Dermis microvascular lymphatic vessel endothelial cell (primary cell): ENCODE results near the gene ACTMAP. TPM values are rescaled to one million over a fixed set of nuclear protein-coding genes. Genes with fewer than 3 reads are reported as not detected.

ENCODE experiments used
- DNase-seq, 2 donors: peaks; one replicate each; pipeline versions ENCODE4 v3.0.0 to v3.0.0-alpha.2; 2010; ENCODE audit warnings: low read depth in 2 of 2
- total RNA-seq: library from RNA; depleted of rRNA; stranded (reverse); fragments of >200 nt; gene quantifications from 2 replicates; pipeline ENCODE4 v1.2.1, GENCODE V29; 2014

The ACTMAP gene
- total RNA-seq, 1 donor from 2014 or later, result 0.26 TPM

- DNase-seq, result peak in 1 of 2 donors; percentile 25
These were observed 29.2 kb downstream of the ACTMAP start for GRCh38 chr19:40721140-40721486.

DNA sequence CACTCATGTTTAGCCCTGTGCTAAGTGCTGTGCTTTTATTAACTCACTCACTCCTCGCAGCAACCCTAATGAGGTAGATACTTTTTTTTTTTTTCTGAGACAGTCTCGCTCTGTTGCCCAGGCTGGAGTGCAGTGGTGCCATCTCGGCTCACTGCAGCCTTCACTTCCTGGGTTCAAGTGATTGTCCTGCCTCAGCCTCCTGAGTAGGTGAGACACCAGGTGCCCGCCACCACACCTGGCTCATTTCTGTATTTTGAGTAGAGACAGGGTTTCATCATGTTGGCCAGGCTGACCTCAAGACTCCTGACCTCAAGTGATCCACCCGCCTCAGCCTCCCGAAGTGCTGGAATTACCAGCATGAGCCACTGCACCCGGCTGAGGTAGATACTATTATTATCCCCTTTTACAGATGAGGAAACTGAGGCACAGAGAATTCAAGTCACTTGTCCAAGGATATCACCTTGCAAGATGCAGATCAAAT is 30.8 kb downstream of the ACTMAP start:
- no peak for DNase-seq

GRCh38 chr19:40718774-40719391 is 31.4 kb downstream of the ACTMAP start:
- peak in 1 of 2 donors; percentile 63 for DNase-seq

- peak; percentile 32 to 63 for DNase-seq
These were observed 32.1 kb downstream of the ACTMAP start for GRCh38 chr19:40717880-40718773.

DNA sequence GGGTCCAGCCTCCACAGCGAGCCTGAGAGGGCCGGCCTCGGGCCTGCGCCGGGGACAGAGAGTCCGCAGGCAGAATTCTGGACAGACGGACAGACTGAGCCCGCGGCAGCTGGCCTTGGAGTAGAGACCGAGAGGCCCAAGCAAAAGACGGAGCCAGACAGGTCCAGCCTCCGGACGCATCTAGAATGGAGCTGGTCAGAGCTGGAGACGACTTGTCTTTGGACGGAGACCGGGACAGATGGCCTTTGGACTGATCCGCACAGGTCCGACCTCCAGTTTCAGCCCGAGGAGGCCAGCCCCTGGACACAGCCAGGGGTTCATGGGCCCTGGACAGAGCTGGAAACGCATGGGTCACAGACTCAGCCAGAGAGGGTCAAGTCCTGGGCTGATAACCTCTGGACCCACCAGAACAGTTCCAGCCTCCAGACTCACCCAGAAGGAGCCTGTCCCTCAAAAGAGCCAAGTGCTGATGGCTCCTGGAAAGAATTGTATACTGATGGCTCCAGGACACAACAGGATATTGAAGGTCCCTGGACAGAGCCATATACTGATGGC is 32.9 kb downstream of the ACTMAP start:
- no peak for DNase-seq

DNA sequence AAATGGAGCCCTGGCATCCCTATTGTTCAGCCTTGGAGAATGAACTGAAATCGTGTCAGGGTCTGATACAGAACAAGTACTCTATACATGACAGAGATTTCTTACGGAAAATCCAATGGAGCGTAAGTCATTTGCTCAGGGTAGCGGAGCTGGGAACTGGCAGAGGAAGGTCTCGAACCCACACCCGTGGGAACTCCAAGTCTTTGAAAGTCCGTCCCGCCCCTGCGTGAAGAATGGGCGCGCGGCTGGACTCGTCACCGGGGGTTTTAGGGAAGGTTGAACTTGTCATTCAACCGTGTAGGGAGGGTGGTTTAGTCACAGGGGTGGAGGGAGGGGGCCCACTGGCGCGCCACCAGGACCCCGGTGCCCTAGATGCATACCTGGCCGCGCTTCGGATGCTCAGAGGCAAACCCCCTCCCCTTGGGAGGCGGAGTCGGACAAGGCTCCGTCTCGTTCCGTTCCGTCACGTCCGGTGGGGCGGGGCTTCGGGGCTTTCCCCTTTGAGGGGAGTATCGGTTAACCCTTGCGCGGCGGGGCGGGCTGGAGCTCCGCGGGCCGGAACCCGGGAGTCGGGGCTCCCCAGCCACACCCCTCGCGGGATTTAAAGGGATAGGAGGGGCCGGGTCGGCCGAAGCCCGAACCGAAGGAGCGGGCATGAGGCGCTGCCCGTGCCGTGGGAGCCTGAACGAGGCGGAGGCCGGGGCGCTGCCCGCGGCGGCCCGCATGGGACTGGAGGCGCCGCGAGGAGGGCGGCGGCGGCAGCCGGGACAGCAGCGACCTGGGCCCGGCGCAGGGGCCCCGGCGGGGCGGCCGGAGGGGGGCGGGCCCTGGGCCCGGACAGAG is 33.6 kb downstream of the ACTMAP start, which contains the start of the genes COQ8B and ITPKC:
Gene COQ8B (minus strand): TSS at position 405 of the 843 bp plus-strand sequence. CDS start 2,254 bp downstream, outside the sequence.
Gene ITPKC (plus strand): TSS at position 631 of the 843 bp plus-strand sequence. CDS start 24 bp downstream, at position 655.
- peak; percentile 93 to 97 for DNase-seq

GRCh38 chr19:40716031-40716481 is 34.2 kb downstream of the ACTMAP start:
- DNase-seq, result peak; percentile 52 to 91

DNA sequence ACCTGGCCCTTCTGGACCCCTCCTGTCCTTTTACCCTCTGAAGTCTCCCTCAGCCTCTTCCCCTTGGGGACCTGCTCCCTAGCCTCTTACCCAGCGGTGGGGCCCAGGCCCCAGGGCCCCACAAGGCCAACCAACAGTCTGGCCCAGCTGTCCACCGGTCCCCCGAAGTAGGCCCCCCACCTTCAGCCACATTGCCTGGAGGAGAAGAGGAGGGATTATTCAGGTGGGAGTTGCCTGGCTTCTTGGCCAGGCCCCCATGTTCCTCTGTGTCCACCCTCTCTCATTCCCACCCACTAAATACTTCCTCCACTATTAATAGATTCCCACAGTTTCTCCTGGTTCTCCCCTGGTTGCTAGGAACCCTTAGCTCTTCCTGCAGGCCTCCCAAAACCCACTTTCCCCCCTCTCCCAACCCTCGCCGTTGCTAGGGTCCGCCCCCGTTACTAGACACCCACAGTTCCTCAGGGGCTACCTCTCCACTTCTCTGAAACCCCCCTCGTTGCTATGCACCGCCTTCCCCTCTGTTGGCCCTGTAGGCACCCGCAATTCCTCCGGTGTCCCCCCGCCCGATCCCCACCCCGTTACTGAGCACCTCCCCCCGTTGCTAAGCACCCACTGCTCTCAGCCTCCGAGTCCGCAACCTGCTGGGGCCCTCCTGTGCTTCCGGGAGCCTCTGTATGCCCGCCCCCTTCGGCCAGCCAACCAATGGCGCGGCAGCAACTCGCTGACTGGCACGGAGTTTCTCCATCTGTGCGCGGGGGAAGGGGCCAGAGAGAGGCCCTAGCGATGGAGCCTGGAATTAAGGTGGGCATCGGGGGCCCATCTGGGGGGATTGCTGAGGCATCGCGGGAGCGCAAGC is 35.6 kb downstream of the ACTMAP start:
- peak; percentile 75 to 90 for DNase-seq

DNA sequence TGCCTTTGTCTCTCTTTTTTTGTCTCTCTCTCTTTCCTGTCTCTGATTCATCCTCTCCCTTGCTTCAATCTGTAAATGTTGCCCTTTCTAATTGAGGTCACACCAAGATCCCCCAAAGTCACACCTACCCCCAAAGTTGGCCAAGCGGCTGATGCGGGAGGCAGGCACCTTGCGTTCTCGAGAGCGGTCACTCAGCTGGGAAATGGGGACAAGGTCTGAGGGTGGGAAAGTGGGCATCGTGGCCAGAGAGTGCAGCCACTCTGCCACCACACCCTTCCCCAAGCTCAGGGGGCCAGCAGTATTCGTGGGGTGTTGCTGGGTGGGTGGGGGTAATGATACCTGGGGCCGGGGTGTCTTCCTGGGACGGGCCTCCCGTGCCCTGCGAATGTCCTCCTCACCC is 36.3 kb downstream of the ACTMAP start:
- no peak for DNase-seq

GRCh38 chr19:40709817-40710216 is 40.5 kb downstream of the ACTMAP start:
- no peak for DNase-seq

DNA sequence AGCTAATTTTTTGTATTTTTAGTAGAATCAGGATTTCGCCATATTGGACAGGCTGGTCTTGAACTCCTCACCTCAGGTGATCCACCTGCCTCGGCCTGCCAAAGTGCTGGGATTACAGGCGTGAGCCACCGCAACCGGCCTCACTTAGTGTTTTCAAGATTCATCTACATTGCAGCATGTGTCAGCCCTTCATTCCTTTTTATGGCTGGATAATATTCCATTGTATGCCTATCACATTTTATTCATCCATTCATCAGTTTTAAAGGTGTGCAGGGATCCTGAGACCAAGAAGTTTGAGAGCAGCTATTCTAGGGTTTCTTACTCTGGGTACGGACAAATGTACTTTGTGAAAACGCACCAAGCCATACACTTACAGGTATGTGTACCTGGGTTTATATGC is 42.7 kb downstream of the ACTMAP start:
- no peak for DNase-seq

GRCh38 chr19:40705950-40706619 is 44.2 kb downstream of the ACTMAP start:
- DNase-seq, result no peak

GRCh38 chr19:40705362-40705651 is 45.0 kb downstream of the ACTMAP start:
- no peak for DNase-seq

DNA sequence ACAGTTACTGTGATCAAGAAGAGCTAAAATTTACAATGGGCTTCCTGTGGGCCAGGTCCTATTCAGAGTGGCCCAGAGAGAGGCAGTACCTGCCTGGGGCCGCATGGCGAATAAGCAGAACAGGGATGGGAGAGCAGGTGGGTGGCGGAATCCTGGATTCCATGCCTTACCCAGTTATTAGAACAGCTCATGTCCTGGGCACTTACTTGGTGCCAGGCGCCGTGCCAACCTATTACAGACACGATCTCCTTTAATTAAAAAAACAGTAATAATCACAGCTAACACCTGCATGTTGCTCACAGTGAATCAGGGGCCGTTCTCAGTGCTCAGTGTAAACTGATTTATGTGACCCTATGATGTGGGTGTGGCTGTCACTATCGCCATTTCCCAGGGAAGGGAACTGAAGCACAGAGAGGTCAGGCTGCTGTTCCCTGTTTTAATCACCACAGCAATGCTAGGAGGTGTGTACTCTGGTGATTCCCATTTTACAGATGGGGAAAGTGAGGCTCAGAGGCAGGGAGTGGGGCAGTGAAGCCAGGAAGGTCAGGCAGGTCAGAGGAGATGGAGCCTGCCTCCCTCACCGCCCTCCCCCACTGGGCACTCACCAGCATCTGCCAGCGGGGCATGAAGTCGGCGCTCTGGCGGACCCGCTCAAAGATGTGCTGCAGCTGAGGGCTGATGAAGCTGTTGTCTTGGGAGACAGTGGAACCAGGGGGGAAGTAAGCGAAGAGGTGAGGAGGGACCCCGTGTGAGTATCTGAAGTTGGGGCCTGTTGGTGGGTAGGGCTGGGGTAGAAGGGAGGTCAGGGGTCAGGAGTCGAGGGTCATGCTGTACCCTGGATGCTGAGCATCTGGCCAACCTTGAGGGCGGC is 45.6 kb downstream of the ACTMAP start:
- no peak for DNase-seq

DNA sequence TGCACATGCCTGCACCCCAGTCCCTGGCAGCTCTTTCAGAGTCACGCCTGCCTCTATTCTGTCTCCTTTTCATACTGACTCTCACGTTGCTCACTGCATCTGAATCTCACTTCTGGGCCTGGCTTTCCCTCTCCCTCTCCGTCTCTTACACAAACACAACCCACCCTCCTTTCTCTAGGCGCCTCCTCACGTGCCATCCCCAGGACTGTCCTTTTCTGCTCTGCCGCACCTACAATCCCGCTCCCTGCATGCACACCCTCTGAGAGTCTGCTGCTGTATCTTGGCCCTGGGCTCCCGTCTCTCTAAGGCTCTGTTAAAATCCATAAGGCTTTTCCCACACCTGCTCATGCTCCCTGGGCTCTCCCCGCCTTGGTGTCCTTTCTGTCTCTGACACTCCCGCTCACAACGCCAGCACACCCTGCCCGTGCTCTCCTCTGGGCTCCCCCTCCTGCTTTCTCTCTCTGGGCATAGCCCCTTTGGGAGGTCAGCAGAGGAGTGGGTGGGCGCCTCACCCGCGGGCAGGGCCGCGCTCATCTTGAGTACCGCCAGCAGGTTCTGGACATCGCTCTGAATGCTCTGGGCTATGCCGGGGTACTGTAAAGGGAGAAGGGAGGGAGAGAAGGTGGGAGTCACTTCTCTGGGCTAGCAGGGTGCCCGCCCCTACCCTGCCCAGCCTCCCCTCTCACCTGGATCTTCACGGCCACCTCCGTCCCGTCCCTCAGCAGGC is 47.1 kb downstream of the ACTMAP start:
- DNase-seq, result no peak

- no peak for DNase-seq
These were observed 47.8 kb downstream of the ACTMAP start for GRCh38 chr19:40702337-40703012.

DNA sequence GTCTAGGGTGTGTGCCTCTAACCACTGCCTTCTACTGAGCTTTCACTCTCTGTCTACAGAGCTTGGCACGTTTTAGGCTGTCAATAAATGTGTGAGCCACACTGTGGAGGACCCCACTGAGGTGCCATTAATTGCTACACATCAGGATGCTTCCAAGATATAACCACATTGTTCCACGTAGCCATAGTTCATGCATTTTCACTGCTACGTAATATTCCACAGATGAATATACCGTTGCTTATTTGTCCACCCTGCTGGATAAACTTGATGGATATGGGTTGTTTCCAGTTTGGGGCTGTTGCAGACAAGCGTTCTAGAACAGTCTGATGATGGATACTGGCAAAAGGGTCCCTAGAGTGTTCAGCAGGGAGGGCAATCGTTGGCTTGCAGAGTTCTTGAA is 48.5 kb downstream of the ACTMAP start:
- no peak for DNase-seq

- DNase-seq, result no peak
These were observed 50.2 kb downstream of the ACTMAP start for GRCh38 chr19:40700083-40700482.
